ENCODE data around the gene APOA5.

APOA5 gene

DNA sequence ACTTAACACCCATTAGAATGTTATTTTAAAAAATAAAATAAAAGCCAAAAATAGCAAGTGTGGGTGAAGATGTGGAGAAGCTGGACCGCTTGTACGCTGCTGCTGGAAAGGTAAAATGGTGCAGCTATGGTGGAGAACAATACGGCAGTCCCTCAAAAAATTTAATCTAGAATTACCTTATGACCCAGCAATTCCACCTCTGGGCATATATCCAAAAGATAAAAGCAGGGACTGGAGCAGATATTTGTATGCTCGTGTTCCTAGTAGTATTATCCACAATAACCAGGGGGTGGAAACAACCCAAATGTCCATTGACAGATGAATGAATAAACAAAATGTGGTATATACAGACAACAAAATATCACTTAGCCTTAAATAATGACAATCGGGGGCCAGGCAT is 6.1 kb upstream of the APOA5 start:
- DNase-seq (ENCODE audit: low spot score): no peak

GRCh38 chr11:116796548-116796947 is 4.9 kb upstream of the APOA5 start:
- no peak for DNase-seq (ENCODE audit: low spot score)

DNA sequence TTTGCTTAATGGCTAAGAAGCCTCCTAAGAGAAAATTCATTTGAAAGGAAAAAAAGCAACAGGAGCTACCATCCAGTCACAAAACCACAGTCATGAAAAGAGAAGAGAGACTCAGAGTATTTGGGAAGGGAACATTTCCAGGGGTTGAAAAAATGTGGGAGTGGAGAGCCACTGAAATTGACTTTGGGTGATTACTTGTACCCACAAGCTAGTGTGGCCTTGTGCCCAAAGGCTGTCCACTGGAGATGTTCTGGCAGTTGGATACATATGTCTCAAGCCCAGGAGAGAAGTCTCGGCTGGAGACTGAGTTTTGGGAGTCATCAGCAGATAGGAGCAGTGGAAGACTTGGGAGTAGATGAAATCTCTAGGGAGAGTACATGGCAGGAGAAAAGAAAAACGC is 3.2 kb upstream of the APOA5 start:
- DNase-seq (ENCODE audit: low spot score): no peak

DNA sequence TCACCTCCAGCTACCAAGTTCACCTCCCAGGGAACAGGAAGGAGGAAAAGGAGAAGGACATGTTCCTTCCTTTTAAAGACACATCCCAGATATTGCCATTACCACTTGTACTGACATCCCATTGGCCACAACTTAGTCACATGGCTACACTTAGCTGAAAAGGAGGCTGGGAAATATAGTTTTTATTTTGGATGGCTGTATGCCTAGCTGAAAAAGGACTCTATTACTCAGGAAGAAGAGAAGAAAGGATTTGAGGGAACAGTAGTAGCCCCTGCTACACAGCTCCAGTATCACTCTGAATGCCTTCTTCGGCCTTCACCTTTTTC is 2.1 kb upstream of the APOA5 start:
- no peak for DNase-seq (ENCODE audit: low spot score)

- no peak for DNase-seq (ENCODE audit: low spot score)
These were observed 1.4 kb upstream of the APOA5 start for GRCh38 chr11:116792869-116793771.

- no peak for DNase-seq (ENCODE audit: low spot score)
These were observed 627 bp upstream of the APOA5 start for GRCh38 chr11:116792144-116792868.

DNA sequence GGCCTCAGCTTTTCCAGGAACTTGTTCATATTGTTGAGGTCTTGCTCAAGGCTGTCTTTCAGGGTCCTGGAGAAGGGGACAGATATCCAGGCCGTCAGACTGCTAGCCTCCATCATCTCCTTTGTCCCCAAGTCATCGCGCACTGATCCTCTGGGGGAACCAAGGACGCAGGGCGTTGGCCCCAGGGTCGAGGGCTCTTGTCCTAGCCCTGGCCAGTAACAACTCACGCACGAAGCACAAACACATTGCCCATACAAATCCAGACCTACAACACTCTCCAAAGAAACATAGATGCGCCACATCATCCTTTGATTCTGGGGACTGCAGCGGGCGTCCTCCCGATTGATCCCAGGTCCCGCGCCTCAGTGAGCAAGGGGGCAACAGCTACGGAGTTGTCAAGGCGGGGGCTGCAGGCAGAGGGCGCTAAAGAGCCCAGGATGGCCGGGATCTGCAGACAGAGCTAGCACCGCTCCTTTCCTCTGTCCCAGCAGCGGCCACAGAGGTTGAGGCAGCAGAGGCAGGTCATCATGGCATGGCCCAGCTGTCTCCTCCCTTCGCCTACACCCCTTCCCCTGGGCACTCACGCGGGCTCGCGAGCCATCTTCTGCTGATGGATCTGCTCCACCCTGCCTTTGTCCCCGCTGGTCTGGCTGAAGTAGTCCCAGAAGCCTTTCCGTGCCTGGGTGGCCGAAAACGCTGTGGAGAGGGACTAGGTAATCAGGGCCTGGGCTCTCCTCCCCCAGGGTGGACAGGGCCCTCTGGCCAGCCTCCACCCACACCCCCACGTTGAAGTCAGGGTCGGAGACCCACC is 472 bp downstream of the APOA5 start:
- peak; percentile 82 for DNase-seq (ENCODE audit: low spot score)

GRCh38 chr11:116790167-116791001 is 1.3 kb downstream of the APOA5 start:
- DNase-seq (ENCODE audit: low spot score): no peak

- no peak for DNase-seq (ENCODE audit: low spot score)
These were observed 2.7 kb downstream of the APOA5 start for GRCh38 chr11:116788975-116789374.

- no peak for DNase-seq (ENCODE audit: low spot score)
These were observed 3.1 kb downstream of the APOA5 start for GRCh38 chr11:116788534-116788933.

DNA sequence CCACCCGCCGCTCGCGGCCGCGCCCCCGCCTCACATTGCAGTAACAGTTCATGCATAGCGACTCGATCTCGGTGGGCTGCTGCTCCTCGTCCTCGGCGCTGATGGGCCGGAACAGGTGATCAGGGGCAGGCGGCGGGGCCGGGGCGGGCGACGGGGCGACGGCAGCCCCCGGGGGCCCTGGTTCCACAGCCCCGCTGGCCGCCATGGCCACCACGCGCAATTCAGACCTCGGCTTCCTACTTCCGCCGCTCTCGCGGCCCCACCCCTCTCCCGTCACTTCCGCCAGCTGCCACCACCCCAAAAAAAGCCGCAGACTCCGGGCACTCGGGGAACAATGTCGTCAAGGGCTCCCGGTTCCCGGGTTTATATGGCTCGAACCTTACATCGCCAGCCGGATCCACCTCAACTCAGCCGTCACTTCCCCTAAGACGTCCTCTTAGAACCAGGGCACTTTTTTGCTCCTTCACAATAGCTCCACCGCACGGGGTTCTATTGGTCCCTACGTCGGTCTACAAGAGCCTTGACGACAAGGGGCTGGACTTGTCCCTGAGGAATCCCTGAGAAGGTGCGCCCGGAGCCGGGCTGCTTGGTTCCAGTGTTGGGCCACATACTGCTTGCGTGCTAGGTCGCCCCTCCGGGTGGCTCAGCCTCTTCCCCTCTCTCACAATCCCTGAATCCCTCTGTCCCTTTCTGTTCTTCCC is 3.7 kb downstream of the APOA5 start, which contains the start of gene ZPR1:
ZPR1 (minus strand) TSS at position 238 of the 701 bp plus-strand sequence; CDS start at position 205, 33 bp downstream.
- peak; percentile 92 for DNase-seq (ENCODE audit: low spot score)

DNA sequence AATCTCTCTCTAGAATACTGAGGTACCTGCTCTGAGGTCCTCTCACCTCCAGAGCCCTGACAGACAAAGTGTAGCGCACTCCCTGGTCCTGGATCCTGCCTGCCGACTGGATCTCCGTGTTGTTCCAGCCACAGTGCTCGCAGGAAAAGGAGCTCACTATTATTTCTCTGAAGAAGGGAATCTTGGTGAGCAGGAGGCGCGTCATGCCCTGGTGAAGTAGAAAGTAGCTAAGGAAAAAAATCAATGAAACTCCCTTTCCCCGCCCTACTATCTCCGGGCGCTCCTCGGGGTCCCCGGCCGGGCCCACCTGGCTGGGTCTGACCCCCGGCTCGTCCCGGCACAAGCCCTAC is 4.3 kb downstream of the APOA5 start:
- no peak for DNase-seq (ENCODE audit: low spot score)

GRCh38 chr11:116786966-116787365 is 4.7 kb downstream of the APOA5 start:
- DNase-seq (ENCODE audit: low spot score): no peak

GRCh38 chr11:116786326-116786725 is 5.4 kb downstream of the APOA5 start:
- no peak for DNase-seq (ENCODE audit: low spot score)

- DNase-seq (ENCODE audit: low spot score): no peak
These were observed 9.0 kb downstream of the APOA5 start for GRCh38 chr11:116782728-116783127.

DNA sequence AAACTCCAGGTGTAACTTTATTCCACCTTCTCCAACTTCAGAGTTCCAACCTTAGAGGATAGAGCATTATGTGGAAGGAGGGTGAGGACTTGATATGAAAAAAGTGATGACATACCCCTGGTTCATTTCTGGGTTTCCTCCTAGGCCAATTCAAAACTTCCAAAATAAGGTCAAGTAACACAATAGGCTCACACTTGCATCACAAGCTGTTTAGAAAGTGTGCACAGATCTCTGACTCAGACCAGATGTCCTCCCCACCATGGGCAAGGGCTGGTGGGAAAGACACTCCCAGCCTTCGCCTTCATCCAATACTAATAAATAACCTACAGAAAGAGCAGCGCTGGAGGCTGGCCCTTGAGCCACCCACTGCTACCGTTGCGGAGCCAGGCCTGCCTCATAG is 13.1 kb downstream of the APOA5 start:
- no peak for DNase-seq (ENCODE audit: low spot score)

DNA sequence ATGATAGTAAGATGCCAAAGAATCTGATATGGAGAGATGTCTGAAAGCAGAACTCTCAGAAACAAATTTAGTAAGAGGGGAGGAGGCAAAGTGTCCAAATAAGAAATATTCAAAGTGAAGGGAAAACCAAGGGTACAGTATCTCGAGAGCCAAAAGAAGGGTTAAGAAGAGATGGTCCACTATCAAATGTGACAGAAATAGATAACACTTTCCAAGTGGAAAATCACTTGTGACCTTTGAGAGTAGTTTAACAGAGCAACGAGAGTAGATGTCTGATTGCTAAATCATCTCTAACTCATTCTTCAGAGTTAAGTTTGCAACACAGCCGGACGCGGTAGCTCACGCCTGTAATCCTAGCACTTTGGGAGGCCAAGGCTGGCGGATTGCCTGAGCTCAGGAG is 14.6 kb downstream of the APOA5 start:
- no peak for DNase-seq (ENCODE audit: low spot score)

DNA sequence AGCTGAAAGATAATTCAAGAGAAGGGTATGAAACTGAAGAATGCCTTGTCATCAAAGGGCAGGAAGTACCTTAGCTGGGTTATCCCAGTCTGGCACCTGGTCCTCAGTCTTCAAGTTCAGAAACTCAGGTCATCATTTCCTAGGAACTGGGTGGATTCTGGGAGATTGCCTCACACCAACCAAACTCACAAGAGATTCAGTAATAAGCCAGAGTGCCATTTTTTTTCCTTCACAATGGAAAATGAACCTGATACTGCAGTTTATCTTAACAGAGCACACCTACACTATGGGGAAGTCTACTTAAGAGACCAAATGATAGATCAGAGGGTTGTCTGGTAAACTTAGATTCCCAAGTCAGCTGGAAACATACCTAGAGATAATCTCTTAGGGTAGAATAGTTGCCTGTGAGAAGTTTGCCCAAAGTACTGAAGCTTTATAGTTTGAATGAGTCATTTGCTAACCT is 15.1 kb downstream of the APOA5 start:
- DNase-seq (ENCODE audit: low spot score): no peak

DNA sequence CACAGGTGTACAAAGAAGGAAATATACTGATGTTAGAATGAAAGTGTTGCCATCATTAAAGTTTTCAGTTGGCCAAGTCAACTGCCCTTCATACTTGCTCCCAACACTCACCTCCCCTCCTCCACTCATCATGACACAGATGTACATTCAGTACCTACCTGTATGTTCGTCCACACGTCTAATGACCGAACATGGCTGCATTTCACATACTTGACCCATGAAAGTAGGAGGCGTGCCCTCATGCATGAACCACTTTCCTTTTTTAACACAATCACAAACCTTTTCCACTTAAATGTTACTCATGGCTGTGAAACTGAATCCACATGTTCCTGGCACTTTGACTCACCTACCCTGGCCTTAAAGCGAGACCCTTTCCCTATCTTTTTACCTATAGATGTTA is 15.7 kb downstream of the APOA5 start:
- no peak for DNase-seq (ENCODE audit: low spot score)

- no peak for DNase-seq (ENCODE audit: low spot score)
These were observed 17.0 kb downstream of the APOA5 start for GRCh38 chr11:116774661-116775060.

Data from left forelimb (tissue), 1 donor.